KOPT-K1 (cell line): ENCODE results near the gene TRPC4.

Source experiments
- H3K27ac ChIP-seq: fragments of 200-600 bp; sonication (generic); 2 replicates; pipeline ENCODE4 v1.5.1; 2016; ENCODE audit warnings: antibody characterized with exemption, mild to moderate bottlenecking, low read depth, low read length; ENCODE audit not compliant: poor library complexity, severe bottlenecking
- H3K36me3 ChIP-seq: fragments of 200-600 bp; sonication (generic); 2 replicates; pipeline ENCODE4 v1.5.1; 2017; ENCODE audit warnings: antibody characterized with exemption, mild to moderate bottlenecking, low read length, moderate library complexity; ENCODE audit not compliant: insufficient read depth
- H3K9me3 ChIP-seq: fragments of 200-600 bp; sonication (generic); 2 replicates; pipeline ENCODE4 v1.5.1; 2017; ENCODE audit warnings: antibody characterized with exemption, low read length, mild to moderate bottlenecking; ENCODE audit not compliant: insufficient read depth, poor library complexity, severe bottlenecking

Gene TRPC4

GRCh38 chr13:37775871-37776270 is 93.7 kb downstream of the TRPC4 start:
- no peaks in the 10 kb centered on the region for H3K36me3 ChIP-seq
- no peaks in the 10 kb centered on the region for H3K9me3 ChIP-seq
- H3K27ac ChIP-seq, result no peak overlapping the region

GRCh38 chr13:37772644-37773043 is 96.9 kb downstream of the TRPC4 start:
- H3K9me3 ChIP-seq, result no peaks in the 10 kb centered on the region
- no peak overlapping the region for H3K27ac ChIP-seq
- no peaks in the 10 kb centered on the region for H3K36me3 ChIP-seq

- no peaks in the 10 kb centered on the region for H3K9me3 ChIP-seq
- H3K27ac ChIP-seq, result no peak overlapping the region
- H3K36me3 ChIP-seq, result no peaks in the 10 kb centered on the region
Measured at GRCh38 chr13:37769545-37769944, 100.0 kb downstream of the TRPC4 start.

GRCh38 chr13:37769078-37769477 is 100.5 kb downstream of the TRPC4 start:
- no peak overlapping the region for H3K27ac ChIP-seq
- H3K9me3 ChIP-seq, result no peaks in the 10 kb centered on the region
- H3K36me3 ChIP-seq, result no peaks in the 10 kb centered on the region

- Histone ChIP-seq H3K36me3 (no peaks in the 10 kb centered on the region), H3K27ac (no peak overlapping the region), H3K9me3 (no peaks in the 10 kb centered on the region)
Measured at GRCh38 chr13:37766502-37766901, 103.1 kb downstream of the TRPC4 start.

GRCh38 chr13:37755349-37755748 is 114.2 kb downstream of the TRPC4 start:
- Histone ChIP-seq H3K36me3 (no peaks in the 10 kb centered on the region), H3K9me3 (no peaks in the 10 kb centered on the region), H3K27ac (no peak overlapping the region)

GRCh38 chr13:37753776-37754175 is 115.8 kb downstream of the TRPC4 start:
- no peak overlapping the region for H3K27ac ChIP-seq

GRCh38 chr13:37752146-37752545 is 117.4 kb downstream of the TRPC4 start:
- Histone ChIP-seq H3K36me3 (no peaks in the 10 kb centered on the region), H3K27ac (no peak overlapping the region), H3K9me3 (no peaks in the 10 kb centered on the region)

More at GRCh38 chr13:37753776-37754175, 115.8 kb downstream of the TRPC4 start:
- Histone ChIP-seq H3K9me3 (no peaks in the 10 kb centered on the region), H3K36me3 (no peaks in the 10 kb centered on the region)

GRCh38 chr13:37751025-37751424 is 118.5 kb downstream of the TRPC4 start:
- no peak overlapping the region for H3K27ac ChIP-seq
- no peaks in the 10 kb centered on the region for H3K9me3 ChIP-seq
- no peaks in the 10 kb centered on the region for H3K36me3 ChIP-seq

- Histone ChIP-seq H3K9me3 (no peaks in the 10 kb centered on the region), H3K36me3 (no peaks in the 10 kb centered on the region), H3K27ac (no peak overlapping the region)
Measured at GRCh38 chr13:37748913-37749312, 120.7 kb downstream of the TRPC4 start.

GRCh38 chr13:37747071-37747612 is 122.4 kb downstream of the TRPC4 start:
- Histone ChIP-seq H3K9me3 (no peaks in the 10 kb centered on the region), H3K27ac (no peak overlapping the region), H3K36me3 (no peaks in the 10 kb centered on the region)

- Histone ChIP-seq H3K36me3 (no peaks in the 10 kb centered on the region), H3K9me3 (no peaks in the 10 kb centered on the region), H3K27ac (no peak overlapping the region)
Measured at GRCh38 chr13:37741536-37741935, 128.0 kb downstream of the TRPC4 start.

- Histone ChIP-seq H3K36me3 (no peaks in the 10 kb centered on the region), H3K9me3 (no peaks in the 10 kb centered on the region), H3K27ac (no peak overlapping the region)
Measured at GRCh38 chr13:37736045-37736444, 133.5 kb downstream of the TRPC4 start.

- no peaks in the 10 kb centered on the region for H3K36me3 ChIP-seq
- H3K9me3 ChIP-seq, result no peaks in the 10 kb centered on the region
- no peak overlapping the region for H3K27ac ChIP-seq
Measured at GRCh38 chr13:37735293-37735692, 134.3 kb downstream of the TRPC4 start.

GRCh38 chr13:37729876-37730275 is 139.7 kb downstream of the TRPC4 start:
- no peak overlapping the region for H3K27ac ChIP-seq
- H3K36me3 ChIP-seq, result no peaks in the 10 kb centered on the region
- no peaks in the 10 kb centered on the region for H3K9me3 ChIP-seq

- Histone ChIP-seq H3K27ac (no peak overlapping the region), H3K36me3 (no peaks in the 10 kb centered on the region), H3K9me3 (no peaks in the 10 kb centered on the region)
Measured at GRCh38 chr13:37716420-37717195, 153.0 kb downstream of the TRPC4 start.
